SK-N-SH (cell line): Measurements from ENCODE around the gene AKAP6.

Experiments
- RAD21 ChIP-seq: IDR thresholded peaks from 2 replicates; pipeline ENCODE4 v1.6.1; 2012; ENCODE audit warnings: mild to moderate bottlenecking, low read length
- YY1 ChIP-seq: IDR thresholded peaks from 2 replicates; pipeline ENCODE4 v1.4.0; 2012; ENCODE audit warnings: low read depth, mild to moderate bottlenecking

- TF ChIP-seq RAD21, result no peak
- TF ChIP-seq YY1, result no peak
These were observed 332.1 kb downstream of the AKAP6 start for GRCh38 chr14:32661216-32661615.
